Parathyroid adenoma (tissue), 2 donors: Measurements from ENCODE around the gene SLPI.

ENCODE experiments used
- H2AFZ ChIP-seq: fragments of 300-600 bp; sonication (generic); one replicate; pipeline ENCODE4 v1.7.0; 2017; ENCODE audit warnings: antibody characterized with exemption, mild to moderate bottlenecking
- H3K27ac ChIP-seq: fragments of 300-600 bp; sonication (generic); one replicate; pipeline ENCODE4 v1.7.0; 2017
- H3K27me3 ChIP-seq: fragments of 300-600 bp; sonication (generic); one replicate; pipeline ENCODE4 v1.7.0; 2017; ENCODE audit warnings: low read length; ENCODE audit not compliant: control insufficient read depth, insufficient read depth
- H3K36me3 ChIP-seq: fragments of 300-600 bp; sonication (generic); one replicate; pipeline ENCODE4 v1.7.0; 2017; ENCODE audit warnings: low read length; ENCODE audit not compliant: control insufficient read depth, insufficient read depth
- H3K4me1 ChIP-seq: fragments of 300-600 bp; sonication (generic); one replicate; pipeline ENCODE4 v1.7.0; 2017; ENCODE audit warnings: control low read depth
- H3K4me2 ChIP-seq: fragments of 300-600 bp; sonication (generic); one replicate; pipeline ENCODE4 v1.7.0; 2017; ENCODE audit warnings: low read length
- H3K4me3 ChIP-seq: fragments of 300-600 bp; sonication (generic); one replicate; pipeline ENCODE4 v1.7.0; 2017; ENCODE audit warnings: low read depth, low read length
- H3K79me2 ChIP-seq: fragments of 300-600 bp; sonication (generic); one replicate; pipeline ENCODE4 v1.7.0; 2017; ENCODE audit warnings: control low read depth
- H3K9ac ChIP-seq: fragments of 300-600 bp; sonication (generic); one replicate; pipeline ENCODE4 v1.7.0; 2017; ENCODE audit warnings: mild to moderate bottlenecking
- H3K9me3 ChIP-seq: fragments of 300-600 bp; sonication (generic); one replicate; pipeline ENCODE4 v1.7.0; 2017; ENCODE audit warnings: low read length; ENCODE audit not compliant: control insufficient read depth
- TF ChIP-seq, protein P1 (sequence below): fragments of 300-600 bp; sonication (generic); IDR thresholded peaks from one replicate; pipeline ENCODE4 v1.7.0; 2017; ENCODE audit warnings: antibody characterized with exemption, mild to moderate bottlenecking
- donor health status: primary hyperparathyroidism.

SLPI gene

GRCh38 chr20:45206725-45207124 is 47.6 kb downstream of the SLPI start, which contains the start of gene SEMG1:
Gene SEMG1, plus strand, starts transcription at chr20:45207033. Its CDS starts 21 bp downstream, at chr20:45207054.
- Histone ChIP-seq H3K9ac (no peak within 1 kb of the TSS), H3K27ac (no peak within 1 kb of the TSS), H3K4me2 (no peak within 1 kb of the TSS), H3K4me3 (no peak within 1 kb of the TSS), H3K9me3 (no peaks in the 10 kb centered on the region), H2AFZ (no peak within 1 kb of the TSS), H3K79me2 (no peaks in the 10 kb centered on the region), H3K36me3 (no peaks in the 10 kb centered on the region), H3K4me1 (no peaks in the 10 kb centered on the region), H3K27me3 (no peaks in the 10 kb centered on the region)
- TF ChIP-seq, protein P1, sequence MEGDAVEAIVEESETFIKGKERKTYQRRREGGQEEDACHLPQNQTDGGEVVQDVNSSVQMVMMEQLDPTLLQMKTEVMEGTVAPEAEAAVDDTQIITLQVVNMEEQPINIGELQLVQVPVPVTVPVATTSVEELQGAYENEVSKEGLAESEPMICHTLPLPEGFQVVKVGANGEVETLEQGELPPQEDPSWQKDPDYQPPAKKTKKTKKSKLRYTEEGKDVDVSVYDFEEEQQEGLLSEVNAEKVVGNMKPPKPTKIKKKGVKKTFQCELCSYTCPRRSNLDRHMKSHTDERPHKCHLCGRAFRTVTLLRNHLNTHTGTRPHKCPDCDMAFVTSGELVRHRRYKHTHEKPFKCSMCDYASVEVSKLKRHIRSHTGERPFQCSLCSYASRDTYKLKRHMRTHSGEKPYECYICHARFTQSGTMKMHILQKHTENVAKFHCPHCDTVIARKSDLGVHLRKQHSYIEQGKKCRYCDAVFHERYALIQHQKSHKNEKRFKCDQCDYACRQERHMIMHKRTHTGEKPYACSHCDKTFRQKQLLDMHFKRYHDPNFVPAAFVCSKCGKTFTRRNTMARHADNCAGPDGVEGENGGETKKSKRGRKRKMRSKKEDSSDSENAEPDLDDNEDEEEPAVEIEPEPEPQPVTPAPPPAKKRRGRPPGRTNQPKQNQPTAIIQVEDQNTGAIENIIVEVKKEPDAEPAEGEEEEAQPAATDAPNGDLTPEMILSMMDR = no peak
